Skin of body (tissue), 2 donors: ENCODE data around the gene PHF21B. TPM values are rescaled to one million over a fixed set of nuclear protein-coding genes. Genes with fewer than 3 reads are reported as not detected.
"Not testable (repeated sequence)": the region's sequence is repeated elsewhere in the genome, so short reads cannot be mapped to it uniquely, and the experiment has no call there.

Source experiments
- DNase-seq: peaks from one replicate; lab custom pipeline; 2025; lab: John Stamatoyannopoulos, UW
- total RNA-seq: library from RNA; depleted of rRNA; stranded (reverse); fragments of >200 nt; gene quantifications from one replicate; pipeline ENCODE4 v1.2.3, GENCODE V29; 2014

PHF21B gene
- total RNA-seq, 1 donor from 2014 or later, result 0.39 TPM

GRCh38 chr22:44880610-44881290 is 129.1 kb downstream of the PHF21B start:
- no peak for DNase-seq

GRCh38 chr22:44879301-44879680 is 130.5 kb downstream of the PHF21B start:
- no peak for DNase-seq

GRCh38 chr22:44878483-44879300 is 131.1 kb downstream of the PHF21B start:
- DNase-seq, result no peak

- no peak for DNase-seq
Measured at GRCh38 chr22:44876921-44877320, 132.9 kb downstream of the PHF21B start.

GRCh38 chr22:44871782-44872181 is 138.0 kb downstream of the PHF21B start:
- DNase-seq, result no peak

- DNase-seq, result no peak
Measured at GRCh38 chr22:44870021-44870420, 139.8 kb downstream of the PHF21B start.

- no peak for DNase-seq
Measured at GRCh38 chr22:44869196-44869595, 140.6 kb downstream of the PHF21B start.

GRCh38 chr22:44865193-44866057 is 144.4 kb downstream of the PHF21B start:
- DNase-seq, result no peak

- no peak for DNase-seq
Measured at GRCh38 chr22:44862981-44863860, 146.6 kb downstream of the PHF21B start.

- DNase-seq, result no peak
Measured at GRCh38 chr22:44862281-44862680, 147.5 kb downstream of the PHF21B start.

GRCh38 chr22:44861245-44861644 is 148.6 kb downstream of the PHF21B start:
- DNase-seq, result no peak

- DNase-seq, result no peak
Measured at GRCh38 chr22:44860311-44860710, 149.5 kb downstream of the PHF21B start.

GRCh38 chr22:44859641-44860040 is 150.2 kb downstream of the PHF21B start:
- no peak for DNase-seq

GRCh38 chr22:44858819-44859218 is 151.0 kb downstream of the PHF21B start:
- DNase-seq, result not testable (repeated sequence)

GRCh38 chr22:44855855-44856254 is 153.9 kb downstream of the PHF21B start:
- DNase-seq, result no peak

- not testable (repeated sequence) for DNase-seq
Measured at GRCh38 chr22:44854641-44855040, 155.2 kb downstream of the PHF21B start.

GRCh38 chr22:44850946-44851345 is 158.9 kb downstream of the PHF21B start:
- DNase-seq, result no peak

- DNase-seq, result no peak
Measured at GRCh38 chr22:44848791-44849420, 160.9 kb downstream of the PHF21B start.

GRCh38 chr22:44848296-44848741 is 161.5 kb downstream of the PHF21B start:
- no peak for DNase-seq

- DNase-seq, result no peak
Measured at GRCh38 chr22:44847892-44848291, 161.9 kb downstream of the PHF21B start.
